ENCODE results near the gene RLBP1. TPM values are rescaled to one million over a fixed set of nuclear protein-coding genes. Genes with fewer than 3 reads are reported as not detected.

The RLBP1 gene
- total RNA-seq, 1 donor from 2014 or later: not detected

- H3K9me3 Mint-ChIP-seq (ENCODE audit: unreplicated experiment): no peaks in the 10 kb centered on the region
- TF ChIP-seq CTCF (IDR thresholded peaks at IDR 0.05; ENCODE audit: partially characterized antibody, unreplicated experiment): no peak
- H3K36me3 Mint-ChIP-seq (ENCODE audit: unreplicated experiment): no peaks in the 10 kb centered on the region
- H3K27ac Mint-ChIP-seq (ENCODE audit: unreplicated experiment): no peak overlapping the region
- no peak for DNase-seq
- H3K4me3 Mint-ChIP-seq (ENCODE audit: unreplicated experiment): no peak overlapping the region
- peaks cover 8% of the 10 kb centered on the region for H3K4me1 Mint-ChIP-seq (ENCODE audit: low read depth, unreplicated experiment)
- no peaks in the 10 kb centered on the region for H3K27me3 Mint-ChIP-seq (ENCODE audit: unreplicated experiment)
Observed at GRCh38 chr15:89199746-89200145, 21.6 kb downstream of the RLBP1 start.

- DNase-seq: no peak
- TF ChIP-seq CTCF (IDR thresholded peaks at IDR 0.05; ENCODE audit: partially characterized antibody, unreplicated experiment): no peak
- no peaks in the 10 kb centered on the region for H3K36me3 Mint-ChIP-seq (ENCODE audit: unreplicated experiment)
- H3K9me3 Mint-ChIP-seq (ENCODE audit: unreplicated experiment): no peaks in the 10 kb centered on the region
- no peak overlapping the region for H3K4me3 Mint-ChIP-seq (ENCODE audit: unreplicated experiment)
- no peaks in the 10 kb centered on the region for H3K27me3 Mint-ChIP-seq (ENCODE audit: unreplicated experiment)
- no peak overlapping the region for H3K27ac Mint-ChIP-seq (ENCODE audit: unreplicated experiment)
- H3K4me1 Mint-ChIP-seq (ENCODE audit: low read depth, unreplicated experiment): peaks cover 8% of the 10 kb centered on the region
Observed at GRCh38 chr15:89198934-89199333, 22.4 kb downstream of the RLBP1 start.

GRCh38 chr15:89198196-89198595 lies 23.2 kb downstream of the RLBP1 start:
- Mint-ChIP-seq H3K36me3 (ENCODE audit: unreplicated experiment) (no peaks in the 10 kb centered on the region), H3K9me3 (ENCODE audit: unreplicated experiment) (no peaks in the 10 kb centered on the region), H3K4me1 (ENCODE audit: low read depth, unreplicated experiment) (peaks cover 8% of the 10 kb centered on the region), H3K27ac (ENCODE audit: unreplicated experiment) (no peak overlapping the region), H3K27me3 (ENCODE audit: unreplicated experiment) (no peaks in the 10 kb centered on the region), H3K4me3 (ENCODE audit: unreplicated experiment) (no peak overlapping the region)
- DNase-seq: no peak
- no peak for TF ChIP-seq CTCF (IDR thresholded peaks at IDR 0.05; ENCODE audit: partially characterized antibody, unreplicated experiment)

- TF ChIP-seq CTCF (IDR thresholded peaks at IDR 0.05; ENCODE audit: partially characterized antibody, unreplicated experiment): no peak
- Mint-ChIP-seq H3K27me3 (ENCODE audit: unreplicated experiment) (no peaks in the 10 kb centered on the region), H3K4me3 (ENCODE audit: unreplicated experiment) (no peak overlapping the region), H3K27ac (ENCODE audit: unreplicated experiment) (no peak overlapping the region), H3K4me1 (ENCODE audit: low read depth, unreplicated experiment) (peaks cover 8% of the 10 kb centered on the region), H3K36me3 (ENCODE audit: unreplicated experiment) (no peaks in the 10 kb centered on the region), H3K9me3 (ENCODE audit: unreplicated experiment) (no peaks in the 10 kb centered on the region)
- no peak for DNase-seq
Observed at GRCh38 chr15:89197503-89197971, 23.8 kb downstream of the RLBP1 start.

GRCh38 chr15:89196994-89197393 lies 24.4 kb downstream of the RLBP1 start:
- DNase-seq: no peak
- H3K4me3 Mint-ChIP-seq (ENCODE audit: unreplicated experiment): no peak overlapping the region
- peaks cover 8% of the 10 kb centered on the region for H3K4me1 Mint-ChIP-seq (ENCODE audit: low read depth, unreplicated experiment)
- no peaks in the 10 kb centered on the region for H3K36me3 Mint-ChIP-seq (ENCODE audit: unreplicated experiment)
- TF ChIP-seq CTCF (IDR thresholded peaks at IDR 0.05; ENCODE audit: partially characterized antibody, unreplicated experiment): no peak
- H3K27ac Mint-ChIP-seq (ENCODE audit: unreplicated experiment): no peak overlapping the region
- H3K27me3 Mint-ChIP-seq (ENCODE audit: unreplicated experiment): no peaks in the 10 kb centered on the region
- H3K9me3 Mint-ChIP-seq (ENCODE audit: unreplicated experiment): no peaks in the 10 kb centered on the region
